K562 (cell line): ENCODE data around the gene GLG1. TPM values are rescaled to one million over a fixed set of nuclear protein-coding genes. Genes with fewer than 3 reads are reported as not detected.

ENCODE experiments used
- ATAC-seq: fragments of 200-7000 bp; cut with Tn5 transposase; 3 replicates; pipeline ENCODE4 v1.9.1; 2020; ENCODE audit warnings: moderate library complexity
- BruUV-seq: library from RNA; stranded (reverse); fragments of 400-500 nt; replicated peaks from 2 replicates; lab custom pipeline; 2021; lab: Mats Ljungman, UMichigan
- CTCF ChIA-PET: fragments of 300-600 bp; formaldehyde crosslinking; extraction: SDS; loops from one replicate; lab custom pipeline; 2021; ENCODE audit warnings: low intra/inter-chr PET ratio; lab: Yijun Ruan, JAX
- POLR2A ChIA-PET: fragments of 300-600, 350-650 bp; sonication (Branson Sonifier 250); formaldehyde crosslinking; extraction: SDS; loops from one replicate; lab custom pipeline; 2021; ENCODE audit warnings: antibody characterized with exemption, inconsistent platforms; lab: Yijun Ruan, JAX
- DNase-seq, 4 experiments: peaks; one replicate each; pipeline versions ENCODE4 v3.0.0 to v3.0.0-alpha.2; 2011 to 2018; ENCODE audit warnings: low spot score in 3 of 4, mixed read lengths in 3 of 4; ENCODE audit errors: extremely low read depth in 1 of 4
- FAIRE-seq: peaks from 2 replicates; lab custom pipeline; 2011; peaks lifted over from hg19 to GRCh38; lab: Jason Lieb, UNC
- H2AFZ ChIP-seq: 2 replicates; pipeline ENCODE4 v1.6.0; 2011; ENCODE audit warnings: low read depth, low read length, control low read depth, inconsistent platforms
- H3K27ac ChIP-seq: fragments of 200-600 bp; 3 replicates; pipeline ENCODE4 v1.8.0; 2011; ENCODE audit warnings: low read depth, mild to moderate bottlenecking, control low read depth, inconsistent platforms, low read length, moderate library complexity, mixed read lengths; ENCODE audit errors: extremely low read depth
- H3K27me3 ChIP-seq, 2 experiments: fragments of 300-600 bp in 1 of 2; 2 replicates in 1 of 2; 3 replicates in 1 of 2; pipeline versions ENCODE4 v1.6.0 to v1.8.0; 2011; ENCODE audit warnings: inconsistent platforms in 2 of 2, low read length in 2 of 2, mild to moderate bottlenecking in 1 of 2, mixed read lengths in 1 of 2, moderate library complexity in 1 of 2; ENCODE audit not compliant: control insufficient read depth in 2 of 2, insufficient read depth in 2 of 2
- H3K36me3 ChIP-seq: fragments of 300-600 bp; 3 replicates; pipeline ENCODE4 v1.8.0; 2011; ENCODE audit warnings: mild to moderate bottlenecking, low read length, inconsistent platforms; ENCODE audit not compliant: control insufficient read depth, insufficient read depth
- H3K4me1 ChIP-seq, 2 experiments: fragments of 200-600 bp in 1 of 2; replicated peaks in 1 of 2; 2 replicates in 1 of 2; 3 replicates in 1 of 2; pipeline versions ENCODE4 v1.5.1 to v1.8.0; 2011; ENCODE audit warnings: inconsistent platforms in 2 of 2, low read length in 2 of 2, mild to moderate bottlenecking in 1 of 2, mixed read lengths in 1 of 2, moderate library complexity in 1 of 2; ENCODE audit not compliant: control insufficient read depth in 2 of 2, insufficient read depth in 2 of 2
- H3K4me2 ChIP-seq: 2 replicates; pipeline ENCODE4 v1.6.1; 2011; ENCODE audit warnings: low read length, control low read depth, inconsistent platforms, mixed read lengths; ENCODE audit not compliant: insufficient read depth
- H3K4me3 ChIP-seq: fragments of 200-600 bp; sonication (generic), shearing (Covaris generic); 2 replicates; pipeline ENCODE4 v1.5.1; 2016; ENCODE audit warnings: control low read depth, inconsistent platforms
- H3K79me2 ChIP-seq: fragments of 200-600 bp; 3 replicates; pipeline ENCODE4 v1.8.0; 2011; ENCODE audit warnings: low read length, inconsistent platforms; ENCODE audit not compliant: control insufficient read depth, insufficient read depth
- H3K9ac ChIP-seq, 2 experiments: 2 replicates each; pipeline versions ENCODE4 v1.6.0 to v1.6.1; 2011; ENCODE audit warnings: low read depth in 2 of 2, low read length in 2 of 2, control low read depth in 1 of 2, inconsistent platforms in 1 of 2, mild to moderate bottlenecking in 1 of 2, mixed read lengths in 1 of 2; ENCODE audit not compliant: insufficient read depth in 1 of 2
- H3K9me1 ChIP-seq: one replicate; pipeline ENCODE4 v1.6.0; 2011; ENCODE audit warnings: inconsistent platforms, mild to moderate bottlenecking, low read length, moderate library complexity; ENCODE audit not compliant: control insufficient read depth, insufficient read depth
- H3K9me3 ChIP-seq: replicated peaks from 2 replicates; pipeline ENCODE4 v1.5.1; 2011; ENCODE audit warnings: low read depth, low read length, inconsistent platforms; ENCODE audit not compliant: control insufficient read depth, insufficient read depth
- H4K20me1 ChIP-seq: replicated peaks from 2 replicates; pipeline ENCODE4 v1.6.1; 2011; ENCODE audit warnings: low read length, inconsistent platforms, mixed read lengths; ENCODE audit not compliant: control insufficient read depth, insufficient read depth
- ELF2 ChIP-seq: fragments of 250-450 bp; sonication (Bioruptor Pico); IDR thresholded peaks from 2 replicates; pipeline ENCODE4 v1.5.0; 2021; ENCODE audit warnings: mild to moderate bottlenecking
- ESRRA ChIP-seq: fragments of 450-650 bp; IDR thresholded peaks from 2 replicates; pipeline ENCODE4 v1.6.1; 2014; ENCODE audit warnings: low read depth, mild to moderate bottlenecking, moderate library complexity, borderline replicate concordance
- LEF1 ChIP-seq: fragments of 450-650 bp; IDR thresholded peaks from 2 replicates; pipeline ENCODE4 v1.6.1; 2016; ENCODE audit warnings: mild to moderate bottlenecking
- SMC3 ChIP-seq: conservative IDR thresholded peaks from 2 replicates; pipeline ENCODE4 v1.6.1; 2011; ENCODE audit warnings: low read depth, low read length, improper control_type of control experiment; ENCODE audit not compliant: insufficient read depth
- ZNF41 ChIP-seq: fragments of 250-450 bp; sonication (Bioruptor Pico); conservative IDR thresholded peaks from 2 replicates; pipeline ENCODE4 v1.4.0; 2020; ENCODE audit warnings: mild to moderate bottlenecking
- ZNF766 ChIP-seq: fragments of 200-800 bp; sonication (Bioruptor generic); conservative IDR thresholded peaks from 2 replicates; pipeline ENCODE4 v1.6.1; 2016; ENCODE audit warnings: missing genetic modification characterization, missing compliant biosample characterization
- WGBS: fragments of 100-300 bp; shearing (Covaris generic); methylation state at CpG from one replicate; pipeline ENCODE4 v1.1.6; 2016; ENCODE audit warnings: low coverage, mixed read lengths; ENCODE audit not compliant: insufficient coverage; ENCODE audit errors: missing lambda C conversion rate; 5-methylcytosine and 5-hydroxymethylcytosine counted together
- in situ Hi-C: fragments of 300-500 bp; cut with MboI; formaldehyde crosslinking; loops from 4 replicates; pipeline ENCODE4 v1.15.0; 2018; ENCODE audit warnings: inconsistent platforms, mixed read lengths
- intact Hi-C: fragments of 100-400 bp; cut with micrococcal nuclease; formaldehyde crosslinking; loops from 2 replicates; pipeline ENCODE4 v1.14.2; 2022
- polyA plus RNA-seq, 8 experiments: library from polyadenylated mRNA; depleted of rRNA in 4 of 8; stranded (reverse) in 5 of 8; unstranded in 3 of 8; fragments of >200 nt; fragmentation: Nextera tagmentation in 2 of 8; fragmentation: Illumina TruSeq in 1 of 8; extraction: Ambion mirVana in 2 of 8; extraction: Trizol in 1 of 8; gene quantifications; 2 replicates each; pipeline versions ENCODE4 v1.2.1 to v1.2.3, GENCODE V29; 2011 to 2014; ENCODE audit warnings: inconsistent platforms in 1 of 8, missing spikeins in 1 of 8
- total RNA-seq, 7 experiments: library from RNA; depleted of rRNA in 6 of 7; stranded (reverse); fragments of >200 nt in 6 of 7; fragmentation: Illumina TruSeq in 2 of 7; extraction: Trizol in 2 of 7; gene quantifications; 2 replicates each; pipeline versions ENCODE4 v1.2.1 to v1.2.3, GENCODE V29; 2011 to 2021; ENCODE audit warnings: low replicate concordance in 1 of 7
- TF ChIP-seq, protein P1 (sequence below), 2 experiments: fragments of 450-650 bp; formaldehyde crosslinking in 1 of 2; IDR thresholded peaks; 2 replicates each; pipeline versions ENCODE4 v1.4.0 to v1.6.1; 2014 to 2020; ENCODE audit warnings: mild to moderate bottlenecking in 2 of 2, borderline replicate concordance in 1 of 2, low read depth in 1 of 2
- TF ChIP-seq, protein P2 (sequence below): fragments of 450-650 bp; formaldehyde crosslinking; IDR thresholded peaks from 2 replicates; pipeline ENCODE4 v1.4.0; 2020; ENCODE audit warnings: mild to moderate bottlenecking, moderate library complexity
- TF ChIP-seq, protein P3 (sequence below), 3 experiments: IDR thresholded peaks in 2 of 3; conservative IDR thresholded peaks in 1 of 3; 2 replicates each; pipeline ENCODE4 v1.5.1; 2011 to 2012; ENCODE audit warnings: low read length in 3 of 3, mild to moderate bottlenecking in 3 of 3, control low read depth in 2 of 3, improper control_type of control experiment in 1 of 3, inconsistent platforms in 1 of 3, low read depth in 1 of 3, mixed read lengths in 1 of 3, moderate library complexity in 1 of 3; ENCODE audit not compliant: insufficient read depth in 2 of 3

The GLG1 gene
- total and polyA plus RNA-seq, 9 of the 15 experiments (the other 6 are each of a cell fraction or from before 2014, with no cell fraction given), result 6.2 to 36.0 (median 23.6) TPM

DNA sequence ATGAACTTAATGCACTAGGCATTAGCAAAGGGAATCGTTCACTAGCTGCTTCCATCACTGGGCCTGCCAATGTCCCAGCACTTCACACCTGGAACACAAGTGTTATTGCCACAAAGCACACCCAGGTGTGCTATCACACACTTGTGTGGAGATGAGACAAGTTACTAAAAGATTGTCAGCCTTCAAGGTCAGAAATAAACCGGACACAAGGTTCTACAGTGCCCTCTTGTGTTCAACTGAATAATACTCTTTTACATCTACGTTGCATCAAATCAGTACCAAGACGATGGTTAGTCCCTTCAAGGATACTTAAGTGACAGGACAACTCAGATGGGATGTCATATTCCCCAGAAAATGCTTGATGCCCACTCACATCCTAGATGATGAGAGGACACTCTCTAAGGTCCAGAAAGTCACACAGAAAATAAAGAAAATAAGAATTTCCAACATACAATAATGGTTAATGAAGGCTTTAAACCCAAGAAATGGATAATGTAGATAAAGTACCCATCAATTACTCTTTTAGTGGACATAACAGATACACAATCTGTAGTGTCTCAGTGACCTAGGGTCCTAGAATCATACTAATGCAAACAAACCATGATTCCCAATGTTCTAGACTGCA, 16.4 kb upstream of the GLG1 start:
- ChIA-PET POLR2A (interaction anchor here (0.9 kb wide), 1 partner anchor 16 kb away, joined by 3 read pairs; the partner anchor contains the start of gene GLG1), CTCF (interaction anchor here (1.3 kb wide), 2 partner anchors 314 kb away, joined by 8 to 9 read pairs; no protein-coding TSS in a partner anchor)
- Histone ChIP-seq H3K4me2 (no peak overlapping the region), H3K27ac (no peak overlapping the region), H3K79me2 (no peaks in the 10 kb centered on the region), H3K4me1 (no peaks in the 10 kb centered on the region), H3K36me3 (peaks cover 83% of the 10 kb centered on the region), H2AFZ (no peak overlapping the region), H3K9me3 (no peaks in the 10 kb centered on the region), H3K9ac (no peak overlapping the region), H3K4me3 (no peak overlapping the region), H4K20me1 (0 out of 2 replicates have a peak, but pooled peaks cover 7% of the 10 kb centered on the region), H3K9me1 (no peaks in the 10 kb centered on the region), H3K27me3 (no peaks in the 10 kb centered on the region)
- no TSS peak for BruUV-seq
- 39% methylated on average over 4 of the region's 4 CpGs for WGBS
- intact Hi-C loops (loop anchor here (5.0 kb wide), 1 partner anchor 311 kb away; no protein-coding TSS in a partner anchor), in situ Hi-C loops (no loop called here)
- ATAC-seq (peak; percentile 76), DNase-seq (peak; percentile 37 to 59 (median 38)), FAIRE-seq (peak; percentile 74)
- TF ChIP-seq LEF1 (no peak), ZNF766 (CRISPR knock-in tag) (no peak), ELF2 (CRISPR knock-in tag) (no peak), SMC3 (peak; percentile 47), ESRRA (peak; percentile 65; the same call in 1 of the 2 replicates), ZNF41 (CRISPR knock-in tag) (no peak)
- TF ChIP-seq, protein P1, sequence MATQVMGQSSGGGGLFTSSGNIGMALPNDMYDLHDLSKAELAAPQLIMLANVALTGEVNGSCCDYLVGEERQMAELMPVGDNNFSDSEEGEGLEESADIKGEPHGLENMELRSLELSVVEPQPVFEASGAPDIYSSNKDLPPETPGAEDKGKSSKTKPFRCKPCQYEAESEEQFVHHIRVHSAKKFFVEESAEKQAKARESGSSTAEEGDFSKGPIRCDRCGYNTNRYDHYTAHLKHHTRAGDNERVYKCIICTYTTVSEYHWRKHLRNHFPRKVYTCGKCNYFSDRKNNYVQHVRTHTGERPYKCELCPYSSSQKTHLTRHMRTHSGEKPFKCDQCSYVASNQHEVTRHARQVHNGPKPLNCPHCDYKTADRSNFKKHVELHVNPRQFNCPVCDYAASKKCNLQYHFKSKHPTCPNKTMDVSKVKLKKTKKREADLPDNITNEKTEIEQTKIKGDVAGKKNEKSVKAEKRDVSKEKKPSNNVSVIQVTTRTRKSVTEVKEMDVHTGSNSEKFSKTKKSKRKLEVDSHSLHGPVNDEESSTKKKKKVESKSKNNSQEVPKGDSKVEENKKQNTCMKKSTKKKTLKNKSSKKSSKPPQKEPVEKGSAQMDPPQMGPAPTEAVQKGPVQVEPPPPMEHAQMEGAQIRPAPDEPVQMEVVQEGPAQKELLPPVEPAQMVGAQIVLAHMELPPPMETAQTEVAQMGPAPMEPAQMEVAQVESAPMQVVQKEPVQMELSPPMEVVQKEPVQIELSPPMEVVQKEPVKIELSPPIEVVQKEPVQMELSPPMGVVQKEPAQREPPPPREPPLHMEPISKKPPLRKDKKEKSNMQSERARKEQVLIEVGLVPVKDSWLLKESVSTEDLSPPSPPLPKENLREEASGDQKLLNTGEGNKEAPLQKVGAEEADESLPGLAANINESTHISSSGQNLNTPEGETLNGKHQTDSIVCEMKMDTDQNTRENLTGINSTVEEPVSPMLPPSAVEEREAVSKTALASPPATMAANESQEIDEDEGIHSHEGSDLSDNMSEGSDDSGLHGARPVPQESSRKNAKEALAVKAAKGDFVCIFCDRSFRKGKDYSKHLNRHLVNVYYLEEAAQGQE (IDR thresholded peaks at IDR 0.05; ENCODE audit: borderline replicate concordance), result peak; percentile 49; the same call in 1 of the 2 replicates
- TF ChIP-seq, protein P1 (CRISPR knock-in tag; IDR thresholded peaks at IDR 0.05; ENCODE audit: low read depth), result no peak
- TF ChIP-seq, protein P2, sequence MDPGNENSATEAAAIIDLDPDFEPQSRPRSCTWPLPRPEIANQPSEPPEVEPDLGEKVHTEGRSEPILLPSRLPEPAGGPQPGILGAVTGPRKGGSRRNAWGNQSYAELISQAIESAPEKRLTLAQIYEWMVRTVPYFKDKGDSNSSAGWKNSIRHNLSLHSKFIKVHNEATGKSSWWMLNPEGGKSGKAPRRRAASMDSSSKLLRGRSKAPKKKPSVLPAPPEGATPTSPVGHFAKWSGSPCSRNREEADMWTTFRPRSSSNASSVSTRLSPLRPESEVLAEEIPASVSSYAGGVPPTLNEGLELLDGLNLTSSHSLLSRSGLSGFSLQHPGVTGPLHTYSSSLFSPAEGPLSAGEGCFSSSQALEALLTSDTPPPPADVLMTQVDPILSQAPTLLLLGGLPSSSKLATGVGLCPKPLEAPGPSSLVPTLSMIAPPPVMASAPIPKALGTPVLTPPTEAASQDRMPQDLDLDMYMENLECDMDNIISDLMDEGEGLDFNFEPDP, result no peak
- TF ChIP-seq, protein P3, sequence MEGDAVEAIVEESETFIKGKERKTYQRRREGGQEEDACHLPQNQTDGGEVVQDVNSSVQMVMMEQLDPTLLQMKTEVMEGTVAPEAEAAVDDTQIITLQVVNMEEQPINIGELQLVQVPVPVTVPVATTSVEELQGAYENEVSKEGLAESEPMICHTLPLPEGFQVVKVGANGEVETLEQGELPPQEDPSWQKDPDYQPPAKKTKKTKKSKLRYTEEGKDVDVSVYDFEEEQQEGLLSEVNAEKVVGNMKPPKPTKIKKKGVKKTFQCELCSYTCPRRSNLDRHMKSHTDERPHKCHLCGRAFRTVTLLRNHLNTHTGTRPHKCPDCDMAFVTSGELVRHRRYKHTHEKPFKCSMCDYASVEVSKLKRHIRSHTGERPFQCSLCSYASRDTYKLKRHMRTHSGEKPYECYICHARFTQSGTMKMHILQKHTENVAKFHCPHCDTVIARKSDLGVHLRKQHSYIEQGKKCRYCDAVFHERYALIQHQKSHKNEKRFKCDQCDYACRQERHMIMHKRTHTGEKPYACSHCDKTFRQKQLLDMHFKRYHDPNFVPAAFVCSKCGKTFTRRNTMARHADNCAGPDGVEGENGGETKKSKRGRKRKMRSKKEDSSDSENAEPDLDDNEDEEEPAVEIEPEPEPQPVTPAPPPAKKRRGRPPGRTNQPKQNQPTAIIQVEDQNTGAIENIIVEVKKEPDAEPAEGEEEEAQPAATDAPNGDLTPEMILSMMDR (IDR thresholded peaks at IDR 0.05 in 2 of 3, conservative IDR thresholded peaks at IDR 0.05 in 1 of 3; ENCODE audit: insufficient read depth in 2 of 3, low read depth in 1 of 3, low read length in 3 of 3), result peak; percentile 30 to 68 (median 59); a peak in 5 of 6 replicates
